ENCODE results near the gene EEIG2.

The EEIG2 gene

DNA sequence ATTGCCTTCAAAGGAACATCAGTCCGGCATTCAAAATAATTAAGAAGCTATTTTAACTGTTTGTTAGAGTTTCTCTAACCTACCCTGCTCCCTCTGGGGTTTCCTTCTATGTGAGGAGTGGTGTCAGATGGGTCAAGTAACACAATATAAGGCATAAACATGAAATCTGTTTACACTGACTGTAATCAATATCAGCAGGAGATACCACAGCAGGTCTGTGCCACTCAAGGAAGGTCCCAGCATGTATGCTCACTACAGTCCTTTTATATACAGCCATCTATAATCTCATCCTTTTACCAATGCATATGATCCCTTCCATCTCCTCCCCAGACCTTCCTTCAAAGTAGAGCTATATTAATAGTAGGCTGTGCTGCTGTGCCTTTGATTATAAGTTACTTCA, 25.4 kb downstream of the EEIG2 start:
- peak; percentile 84 for DNase-seq

DNA sequence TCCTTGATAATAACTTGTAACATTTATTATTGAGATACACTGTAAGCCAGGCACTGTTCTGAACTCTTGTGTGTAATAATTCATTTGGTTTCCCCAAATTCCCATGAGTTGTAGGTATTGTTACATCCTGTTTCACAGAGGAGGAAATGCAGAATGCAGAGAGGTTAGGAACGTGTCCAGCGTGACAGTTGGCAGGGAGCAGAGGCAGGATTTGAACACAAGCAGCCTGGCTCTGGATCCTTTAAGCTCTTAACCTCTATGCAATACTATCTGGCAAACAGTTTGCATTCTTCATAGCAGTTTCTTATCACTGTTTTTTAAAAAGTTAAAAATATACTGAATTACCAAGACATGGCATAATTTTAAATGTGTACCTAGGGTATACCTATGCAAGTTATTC, 30.5 kb downstream of the EEIG2 start:
- no peak for DNase-seq

DNA sequence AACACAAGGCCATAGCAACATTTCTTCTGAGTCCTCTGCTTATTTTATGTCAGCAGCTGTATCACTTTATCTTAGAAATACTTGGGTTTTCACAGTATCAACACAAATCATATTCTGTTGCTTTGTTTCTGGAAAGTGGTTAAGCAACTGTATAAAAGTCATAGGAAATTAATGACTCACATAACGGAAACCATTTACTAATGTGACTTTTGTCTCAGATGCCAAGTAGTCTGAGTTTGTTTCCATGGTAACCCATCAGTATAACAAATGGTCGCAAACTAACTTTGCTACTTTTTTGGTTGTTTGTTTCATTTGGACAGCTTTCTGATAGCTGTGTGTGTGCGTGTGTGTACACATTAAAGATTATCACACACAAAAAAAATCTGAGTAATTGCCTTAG, 31.1 kb downstream of the EEIG2 start:
- no peak for DNase-seq

DNA sequence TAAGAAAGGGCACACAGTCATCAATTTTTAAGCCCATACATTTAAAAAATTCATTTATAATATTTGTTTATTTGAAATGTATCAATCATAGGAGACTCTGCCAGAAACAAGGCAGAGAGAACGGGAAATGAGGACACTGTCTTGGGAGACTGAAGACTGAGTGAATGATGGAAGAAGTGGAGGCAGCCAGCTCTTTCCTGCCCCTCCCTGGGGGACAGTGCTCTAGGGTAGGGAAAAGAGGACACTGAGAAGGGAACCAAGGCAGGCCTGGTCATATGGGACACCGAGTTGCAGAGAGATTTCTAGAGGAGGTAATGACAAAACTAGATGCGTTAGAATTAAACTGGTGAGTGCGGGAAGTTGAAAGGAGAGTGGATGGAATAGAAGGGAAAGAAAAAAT, 31.6 kb downstream of the EEIG2 start:
- no peak for DNase-seq

DNA sequence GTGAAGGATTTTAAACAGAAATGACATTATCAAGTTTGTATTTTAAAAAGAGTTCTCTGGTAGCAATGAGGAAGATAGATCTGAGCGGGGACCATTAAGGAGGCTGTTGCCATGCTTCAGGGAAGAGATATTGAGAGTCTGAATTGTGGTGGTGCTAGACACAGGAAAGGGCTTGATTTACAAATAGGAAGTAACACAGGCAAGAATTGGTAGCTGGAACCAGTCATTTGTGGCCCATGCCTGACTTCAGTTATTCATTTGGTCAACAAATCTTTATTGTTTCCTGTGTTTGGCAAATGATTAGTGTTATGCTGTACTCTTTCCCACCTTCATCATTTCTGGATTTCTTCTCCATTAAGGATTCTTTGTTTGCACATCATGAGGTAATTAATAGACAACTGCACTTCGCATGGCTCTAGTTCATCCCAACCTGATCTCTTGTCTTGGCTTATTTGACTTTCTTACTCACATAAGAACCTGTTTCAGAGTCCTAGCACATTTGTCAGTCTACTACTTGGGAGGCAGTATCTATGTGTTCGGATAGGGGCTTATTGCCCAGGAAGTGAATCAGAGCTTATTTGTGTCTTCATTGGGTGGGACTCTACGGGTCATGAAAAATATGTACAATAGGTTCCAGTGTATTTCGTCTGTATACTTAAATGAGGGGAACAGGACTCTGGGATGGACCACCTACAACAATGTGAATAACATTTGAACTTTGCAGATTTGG, 32.3 kb downstream of the EEIG2 start:
- no peak for DNase-seq

DNA sequence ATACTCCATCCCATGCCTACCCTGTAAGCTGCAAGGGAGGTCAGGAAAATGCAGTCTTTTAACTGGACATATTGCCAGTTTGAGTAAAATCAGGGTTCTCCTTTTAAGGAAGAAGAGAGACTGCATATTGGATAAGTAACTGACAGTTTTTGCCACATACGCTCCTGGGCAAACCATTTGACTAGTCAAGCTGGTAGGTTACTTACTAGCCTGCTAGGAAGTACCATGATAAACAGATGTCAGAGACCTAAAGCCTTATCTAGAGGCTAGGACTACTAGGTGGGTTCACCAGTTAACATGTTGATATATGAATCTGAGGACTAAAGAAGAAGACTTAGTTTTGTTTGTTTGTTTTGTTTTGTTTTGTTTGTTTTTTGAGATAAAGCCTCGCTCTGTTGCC, 33.5 kb downstream of the EEIG2 start:
- no peak for DNase-seq

DNA sequence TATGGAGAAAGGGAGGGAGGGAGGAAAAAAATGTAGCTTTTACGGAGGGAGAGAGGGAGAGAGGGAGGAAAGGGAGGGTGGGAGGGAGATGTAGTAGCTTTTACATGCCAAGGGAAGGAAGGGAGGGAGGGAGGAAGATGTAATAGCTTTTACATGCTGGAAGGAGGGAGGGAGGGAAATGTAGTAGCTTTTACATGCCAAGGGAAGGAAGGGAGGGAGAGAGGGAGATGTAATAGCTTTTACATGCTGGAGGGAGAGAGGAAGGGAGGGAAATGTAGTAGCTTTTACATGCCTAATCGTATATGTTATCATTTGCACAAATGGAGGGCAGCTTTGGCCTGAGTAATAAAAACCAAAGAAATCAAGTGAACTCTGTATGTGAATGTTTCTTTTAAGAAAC, 35.6 kb downstream of the EEIG2 start:
- DNase-seq: peak; percentile 41

DNA sequence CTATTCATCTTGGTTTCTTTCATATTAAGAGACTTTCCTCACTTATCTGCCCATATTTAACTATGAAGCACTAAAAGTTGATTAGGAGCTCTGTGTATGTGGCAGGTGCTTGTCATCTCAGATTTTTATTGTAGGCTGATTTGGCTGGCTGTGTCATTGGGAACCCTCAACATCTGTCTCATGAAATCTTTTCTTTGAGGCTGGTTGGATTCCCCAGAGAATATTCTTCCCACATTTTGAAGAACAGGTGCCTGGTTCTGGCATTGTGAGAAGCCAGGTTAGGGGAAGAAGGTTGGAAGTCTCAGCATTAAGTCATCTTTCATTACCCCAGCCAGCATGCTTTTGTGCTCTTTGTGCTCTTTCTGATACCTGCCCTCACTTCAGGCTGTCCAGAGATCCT, 37.1 kb downstream of the EEIG2 start:
- DNase-seq: no peak

DNA sequence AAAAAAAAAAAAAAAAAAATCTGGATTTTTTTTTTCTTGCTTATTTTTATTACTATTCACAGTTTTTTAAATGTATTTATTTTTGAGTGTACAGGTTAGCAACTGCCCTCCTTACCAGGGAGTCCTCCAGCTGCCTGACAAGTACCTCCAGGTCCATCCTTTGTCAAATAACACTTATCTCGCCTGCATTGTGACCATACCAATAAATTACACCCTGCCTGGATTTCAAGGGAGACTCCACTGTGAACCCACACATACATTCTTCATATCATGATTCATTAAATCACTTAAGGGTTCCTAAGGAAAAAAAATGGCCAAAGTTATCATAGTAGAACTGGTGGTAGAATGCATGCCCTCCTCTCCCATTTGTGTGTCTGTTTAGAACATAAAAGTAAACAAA, 38.4 kb downstream of the EEIG2 start:
- no peak for DNase-seq

DNA sequence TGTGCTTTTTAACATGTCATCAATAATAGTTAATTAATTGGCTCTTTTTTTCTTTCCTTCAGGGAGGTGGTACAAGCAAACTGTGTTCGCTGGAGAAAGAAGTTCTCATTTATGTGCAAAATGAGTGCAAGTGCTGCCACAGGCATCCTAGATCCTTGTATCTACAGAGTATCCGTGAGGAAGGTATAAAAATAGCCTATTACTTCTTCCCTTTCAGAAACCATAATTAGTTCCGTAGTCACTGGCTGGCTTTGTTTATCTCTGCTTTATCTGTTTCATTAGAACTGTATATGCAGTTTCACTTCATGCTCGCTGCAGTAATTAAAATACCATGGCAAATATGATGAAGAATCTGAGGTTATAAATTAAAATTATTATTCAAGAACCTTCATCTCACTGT, 40.6 kb downstream of the EEIG2 start:
- DNase-seq: no peak

DNA sequence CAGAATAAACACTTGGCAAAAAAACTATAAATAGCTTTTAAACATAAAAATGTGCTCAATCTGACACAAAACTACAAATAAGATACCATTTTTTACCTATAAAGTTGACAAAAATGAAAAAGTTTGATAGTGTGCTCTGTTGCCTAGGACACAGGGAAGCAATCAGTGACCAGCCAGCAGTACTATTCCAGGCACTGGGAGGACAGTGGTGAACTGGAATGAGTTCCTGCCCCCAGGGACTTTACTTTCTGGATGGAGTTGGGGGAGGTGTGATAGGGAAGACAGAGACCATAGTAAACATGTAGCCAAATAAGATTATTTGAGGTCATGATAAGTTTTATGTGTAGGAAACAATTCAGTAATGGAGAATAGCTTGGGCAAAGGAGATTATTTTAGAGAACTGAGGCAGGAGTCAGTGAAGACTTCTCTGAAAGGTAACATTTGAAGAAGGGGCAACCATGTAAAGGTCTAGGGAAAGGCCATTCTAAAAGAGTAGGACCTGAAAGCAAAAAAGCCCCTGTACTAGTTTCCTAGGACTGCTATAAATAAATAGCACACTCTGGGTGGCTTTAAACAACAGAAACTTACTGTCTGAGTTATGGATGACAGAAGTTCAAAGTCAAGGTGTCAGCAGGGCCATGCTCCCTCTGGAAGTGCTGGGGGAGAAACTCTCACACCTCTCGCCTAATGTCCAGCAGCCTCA, 42.0 kb downstream of the EEIG2 start:
- DNase-seq: no peak

DNA sequence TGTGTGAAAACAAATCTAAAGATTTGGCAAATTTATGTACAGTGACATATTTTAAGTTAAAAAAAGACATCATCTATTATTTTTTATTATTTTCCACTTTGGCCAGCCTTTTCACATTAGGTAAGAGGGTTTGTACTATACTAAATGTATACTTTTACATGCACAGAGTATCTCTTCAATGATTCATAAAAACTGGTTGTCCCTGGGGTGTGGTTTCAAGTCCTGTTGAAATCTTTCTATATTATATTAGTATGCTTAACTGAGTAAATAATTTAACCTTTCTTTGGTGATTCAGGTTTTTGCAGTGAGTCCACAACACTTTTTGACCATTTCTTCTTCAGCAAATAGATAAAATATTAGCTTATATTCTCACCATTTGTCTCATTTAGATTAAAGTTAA, 45.7 kb downstream of the EEIG2 start:
- no peak for DNase-seq

DNA sequence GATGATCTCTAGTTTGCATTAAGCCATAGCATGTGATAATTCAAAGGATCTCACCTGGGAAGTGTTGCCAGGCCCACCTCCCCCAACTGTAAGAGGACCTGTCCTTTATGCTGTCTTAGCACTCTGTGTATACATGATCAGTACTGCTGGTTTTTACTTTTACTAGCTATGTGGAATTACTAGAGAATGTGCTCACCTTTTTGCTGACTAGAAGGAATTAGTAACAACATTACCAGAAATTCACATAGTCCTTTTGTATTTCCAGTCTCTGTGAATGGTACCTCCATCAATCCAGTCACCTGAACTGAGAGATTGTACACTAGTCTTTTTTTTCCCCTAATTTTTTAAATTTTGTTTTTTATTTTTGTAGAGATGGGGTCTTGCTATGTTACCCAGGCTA, 46.6 kb downstream of the EEIG2 start:
- DNase-seq: no peak

DNA sequence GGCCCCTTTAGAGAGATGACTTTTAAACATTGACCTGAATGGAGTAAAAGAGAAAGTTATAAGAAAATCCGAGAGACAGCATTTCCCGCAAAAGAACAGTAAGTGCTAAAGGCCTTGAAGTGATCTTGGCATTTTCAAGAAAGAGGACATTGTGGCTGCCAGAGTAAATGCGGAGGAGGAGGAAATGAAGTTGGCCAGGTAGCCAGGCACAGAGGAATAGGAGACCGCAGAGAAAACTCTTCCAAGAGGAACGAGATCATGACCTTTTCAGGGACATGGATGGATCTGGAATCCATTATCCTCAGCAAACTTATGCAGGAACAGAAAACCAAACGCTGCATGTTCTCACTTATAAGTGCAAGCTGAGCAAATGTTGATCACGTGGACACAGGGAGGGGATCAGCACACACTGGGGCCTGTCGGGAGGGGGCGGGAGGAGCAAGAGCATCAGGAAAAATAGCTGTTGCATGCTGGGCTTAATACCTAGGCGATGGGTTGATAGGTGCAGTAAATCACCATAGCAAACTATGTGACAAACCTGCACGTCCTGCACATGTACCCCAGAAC, 49.7 kb downstream of the EEIG2 start:
- peak; percentile 82 for DNase-seq
